ENCODE results near the gene COX6A2. TPM values are rescaled to one million over a fixed set of nuclear protein-coding genes. Genes with fewer than 3 reads are reported as not detected.
A peak's percentile ranks its signal among the peaks of the same experiment; 100 is the strongest.
"Not testable (repeated sequence)": the region's sequence is repeated elsewhere in the genome, so short reads cannot be mapped to it uniquely, and the experiment has no call there.

Gene COX6A2
- total RNA-seq, 2 experiments from 2014 or later = not detected

DNA sequence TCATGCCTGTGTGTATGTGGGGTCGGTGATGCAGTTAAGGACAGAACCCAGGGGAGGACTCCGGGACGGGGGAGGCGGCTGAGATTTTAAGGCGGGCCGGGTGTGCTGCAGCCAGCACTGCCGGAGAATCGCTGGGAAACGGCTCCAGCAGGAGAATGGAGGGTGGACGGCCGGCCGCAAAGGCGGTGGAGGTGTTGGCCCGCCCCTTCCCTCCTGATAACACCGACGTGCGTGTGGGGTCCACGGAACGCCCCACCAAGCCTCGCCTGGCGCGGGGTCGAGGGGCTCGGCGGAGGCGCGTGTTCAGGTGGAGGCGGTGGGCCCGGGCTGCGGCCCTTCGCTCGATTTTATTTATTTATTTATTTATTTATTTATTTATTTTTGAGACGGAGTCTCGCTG lies 13.8 kb upstream of the COX6A2 start:
- Histone ChIP-seq H3K36me3 (ENCODE audit: insufficient read depth, low read length) (no peaks in the 10 kb centered on the region), H3K4me1 (ENCODE audit: insufficient read depth, low read length, poor library complexity, severe bottlenecking) (peaks cover 23% of the 10 kb centered on the region), H2AFZ (ENCODE audit: low read length) (no peak overlapping the region), H3K4me2 (ENCODE audit: low read length) (no peak overlapping the region), H3K27ac (ENCODE audit: low read depth, low read length, poor library complexity, severe bottlenecking) (no peak overlapping the region), H3K9me2 (ENCODE audit: insufficient read depth, low read length) (no peaks in the 10 kb centered on the region), H4K20me1 (ENCODE audit: insufficient read depth, low read length) (no peaks in the 10 kb centered on the region), H3K79me2 (ENCODE audit: insufficient read depth, low read depth, low read length) (no peaks in the 10 kb centered on the region), H3K9me3 (ENCODE audit: low read length) (no peaks in the 10 kb centered on the region), H3K4me3 (ENCODE audit: low read depth, low read length, poor library complexity, severe bottlenecking) (no peak overlapping the region)
- ChIA-PET CTCF (ENCODE audit: unreplicated experiment) (no interaction called here), POLR2A (interaction anchor here (0.6 kb wide), 1 partner anchor 550 kb away, joined by 3 read pairs; no protein-coding TSS in a partner anchor)
- TF ChIP-seq EZH2phosphoT487 (IDR thresholded peaks at IDR 0.05; ENCODE audit: borderline replicate concordance, low read depth, low read length) = no peak
- TF ChIP-seq CTCF (conservative IDR thresholded peaks at IDR 0.05; ENCODE audit: low read length) = no peak
- no peak for DNase-seq (ENCODE audit: low spot score)
- intact Hi-C loops (cut with micrococcal nuclease; ENCODE audit: unreplicated experiment) = loop anchor here (1.0 to 5.0 kb wide), 3 partner anchors 110 to 455 kb away; partner anchors contain the start of genes HSD3B7 and PYCARD
- no TSS peak for BruUV-seq (replicated peaks)

GRCh38 chr16:31440516-31441184 lies 12.5 kb upstream of the COX6A2 start:
- H3K4me2 ChIP-seq (ENCODE audit: low read length) = no peak overlapping the region
- no peaks in the 10 kb centered on the region for H3K9me3 ChIP-seq (ENCODE audit: low read length)
- no peaks in the 10 kb centered on the region for H3K9me2 ChIP-seq (ENCODE audit: insufficient read depth, low read length)
- BruUV-seq (replicated peaks) = no TSS peak
- H3K4me1 ChIP-seq (ENCODE audit: insufficient read depth, low read length, poor library complexity, severe bottlenecking) = peaks cover 23% of the 10 kb centered on the region
- H3K36me3 ChIP-seq (ENCODE audit: insufficient read depth, low read length) = no peaks in the 10 kb centered on the region
- intact Hi-C loops (cut with micrococcal nuclease; ENCODE audit: unreplicated experiment) = loop anchor here (1.0 to 5.0 kb wide), 3 partner anchors 108 to 453 kb away; partner anchors contain the start of genes HSD3B7 and PYCARD
- ChIA-PET CTCF (ENCODE audit: unreplicated experiment) (no interaction called here), POLR2A (interaction anchor here (0.8 kb wide), 1 partner anchor 17 kb away, joined by 4 read pairs; no protein-coding TSS in a partner anchor)
- no peak for TF ChIP-seq EZH2phosphoT487 (IDR thresholded peaks at IDR 0.05; ENCODE audit: borderline replicate concordance, low read depth, low read length)
- no peak for TF ChIP-seq CTCF (conservative IDR thresholded peaks at IDR 0.05; ENCODE audit: low read length)
- H2AFZ ChIP-seq (ENCODE audit: low read length) = no peak overlapping the region
- no peak overlapping the region for H3K27ac ChIP-seq (ENCODE audit: low read depth, low read length, poor library complexity, severe bottlenecking)
- no peak overlapping the region for H3K4me3 ChIP-seq (ENCODE audit: low read depth, low read length, poor library complexity, severe bottlenecking)
- no peak for DNase-seq (ENCODE audit: low spot score)
- no peaks in the 10 kb centered on the region for H3K79me2 ChIP-seq (ENCODE audit: insufficient read depth, low read depth, low read length)
- H4K20me1 ChIP-seq (ENCODE audit: insufficient read depth, low read length) = no peaks in the 10 kb centered on the region

DNA sequence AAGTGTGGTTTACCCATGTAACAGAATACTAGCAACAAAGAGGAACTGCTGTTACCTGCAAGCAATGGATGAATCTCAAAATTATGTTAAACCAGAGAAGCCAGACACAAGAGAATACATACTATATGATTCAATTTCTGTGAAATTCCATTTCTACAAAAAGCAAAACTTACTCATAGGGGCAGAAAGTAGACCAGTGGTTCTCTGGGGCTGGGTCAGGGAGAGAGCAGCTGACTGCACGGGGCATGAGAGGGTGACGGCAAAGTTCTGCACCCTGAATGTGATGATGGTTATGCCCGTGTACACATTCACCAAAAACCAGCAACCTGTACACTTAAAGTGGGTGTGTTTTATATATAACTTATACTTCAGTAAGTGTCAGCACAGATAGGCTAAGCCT lies 11.4 kb upstream of the COX6A2 start:
- Histone ChIP-seq H4K20me1 (ENCODE audit: insufficient read depth, low read length) (no peaks in the 10 kb centered on the region), H3K4me2 (ENCODE audit: low read length) (peak overlapping the region; percentile 62), H2AFZ (ENCODE audit: low read length) (peak overlapping the region; percentile 58), H3K9me3 (ENCODE audit: low read length) (no peaks in the 10 kb centered on the region), H3K79me2 (ENCODE audit: insufficient read depth, low read depth, low read length) (no peaks in the 10 kb centered on the region), H3K9me2 (ENCODE audit: insufficient read depth, low read length) (no peaks in the 10 kb centered on the region), H3K4me3 (ENCODE audit: low read depth, low read length, poor library complexity, severe bottlenecking) (peak overlapping the region; percentile 9), H3K36me3 (ENCODE audit: insufficient read depth, low read length) (no peaks in the 10 kb centered on the region), H3K4me1 (ENCODE audit: insufficient read depth, low read length, poor library complexity, severe bottlenecking) (peaks cover 23% of the 10 kb centered on the region), H3K27ac (ENCODE audit: low read depth, low read length, poor library complexity, severe bottlenecking) (no peak overlapping the region)
- BruUV-seq (replicated peaks) = no TSS peak
- intact Hi-C loops (cut with micrococcal nuclease; ENCODE audit: unreplicated experiment) = no loop called here
- ChIA-PET CTCF (ENCODE audit: unreplicated experiment) (no interaction called here), POLR2A (no interaction called here)
- no peak for TF ChIP-seq EZH2phosphoT487 (IDR thresholded peaks at IDR 0.05; ENCODE audit: borderline replicate concordance, low read depth, low read length)
- no peak for TF ChIP-seq CTCF (conservative IDR thresholded peaks at IDR 0.05; ENCODE audit: low read length)
- no peak for DNase-seq (ENCODE audit: low spot score)

DNA sequence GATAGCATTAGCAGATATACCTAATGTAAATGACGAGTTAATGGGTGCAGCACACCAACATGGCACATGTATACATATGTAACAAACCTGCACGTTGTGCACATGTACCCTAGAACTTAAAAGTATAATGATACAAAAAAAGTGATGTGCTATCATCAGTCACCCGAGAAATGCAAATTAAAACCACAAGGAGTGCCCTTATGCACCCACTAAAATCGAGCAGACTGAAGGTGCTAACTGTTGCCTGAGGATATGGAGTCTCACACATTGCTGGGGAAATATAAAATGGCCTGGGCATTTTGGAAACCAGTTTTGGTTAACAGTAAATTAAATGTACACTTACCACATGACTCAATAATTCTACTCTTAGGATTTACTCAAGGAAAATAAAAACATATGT lies 10.9 kb upstream of the COX6A2 start:
- Histone ChIP-seq H2AFZ (ENCODE audit: low read length) (peak overlapping the region; percentile 58), H3K4me2 (ENCODE audit: low read length) (peak overlapping the region; percentile 62), H3K4me1 (ENCODE audit: insufficient read depth, low read length, poor library complexity, severe bottlenecking) (peaks cover 23% of the 10 kb centered on the region), H3K4me3 (ENCODE audit: low read depth, low read length, poor library complexity, severe bottlenecking) (peak overlapping the region; percentile 9)
- H3K79me2 ChIP-seq (ENCODE audit: insufficient read depth, low read depth, low read length); H3K9me3 ChIP-seq (ENCODE audit: low read length); H3K36me3 ChIP-seq (ENCODE audit: insufficient read depth, low read length); H4K20me1 ChIP-seq (ENCODE audit: insufficient read depth, low read length); H3K27ac ChIP-seq (ENCODE audit: low read depth, low read length, poor library complexity, severe bottlenecking); H3K9me2 ChIP-seq (ENCODE audit: insufficient read depth, low read length); POLR2A ChIA-PET; CTCF ChIA-PET (ENCODE audit: unreplicated experiment); BruUV-seq (replicated peaks); intact Hi-C loops (cut with micrococcal nuclease; ENCODE audit: unreplicated experiment): not testable (repeated sequence)
- peak; percentile 37 for DNase-seq (ENCODE audit: low spot score)
